Loucy (cell line): ENCODE data around the gene FADS3.

Experiments used
- H2AFZ ChIP-seq: fragments of 200-600 bp; sonication (generic); 2 replicates; pipeline ENCODE4 v1.6.0; 2016; ENCODE audit warnings: antibody characterized with exemption, mild to moderate bottlenecking, low read length, moderate library complexity
- H3F3A ChIP-seq: fragments of 200-600 bp; 2 replicates; pipeline ENCODE4 v1.6.0; 2016; ENCODE audit warnings: antibody characterized with exemption, low read depth, mild to moderate bottlenecking
- H3K27me3 ChIP-seq: fragments of 200-600 bp; sonication (generic); 2 replicates; pipeline ENCODE4 v1.6.1; 2014; ENCODE audit warnings: low read length, mild to moderate bottlenecking; ENCODE audit not compliant: insufficient read depth, poor library complexity, severe bottlenecking
- H3K36me3 ChIP-seq: fragments of 200-600 bp; sonication (generic); 2 replicates; pipeline ENCODE4 v1.6.1; 2016; ENCODE audit warnings: low read length; ENCODE audit not compliant: insufficient read depth
- H3K4me1 ChIP-seq: fragments of 200-600 bp; sonication (generic); 2 replicates; pipeline ENCODE4 v1.5.1; 2014; ENCODE audit warnings: low read length, mild to moderate bottlenecking; ENCODE audit not compliant: insufficient read depth, poor library complexity, severe bottlenecking
- H3K4me2 ChIP-seq: fragments of 200-600 bp; sonication (generic); 2 replicates; pipeline ENCODE4 v1.6.0; 2014; ENCODE audit warnings: antibody characterized with exemption, low read length, low read depth, mild to moderate bottlenecking; ENCODE audit not compliant: poor library complexity, severe bottlenecking
- H3K4me3 ChIP-seq: fragments of 200-600 bp; sonication (generic); 2 replicates; pipeline ENCODE4 v1.5.1; 2014; ENCODE audit warnings: low read length, mild to moderate bottlenecking, mixed read lengths; ENCODE audit not compliant: poor library complexity, severe bottlenecking
- H3K79me2 ChIP-seq: fragments of 200-600 bp; sonication (generic); 2 replicates; pipeline ENCODE4 v1.6.1; 2014; ENCODE audit warnings: low read length; ENCODE audit not compliant: insufficient read depth
- H3K9ac ChIP-seq: fragments of 200-600 bp; sonication (generic); 2 replicates; pipeline ENCODE4 v1.6.0; 2014; ENCODE audit warnings: mild to moderate bottlenecking, low read depth, low read length, moderate library complexity; ENCODE audit not compliant: poor library complexity, severe bottlenecking
- H3K9me2 ChIP-seq: fragments of 200-600 bp; sonication (generic); replicated peaks from 2 replicates; pipeline ENCODE4 v1.6.1; 2016; ENCODE audit warnings: low read depth, low read length, mixed read lengths
- H3K9me3 ChIP-seq: fragments of 200-600 bp; sonication (generic); 2 replicates; pipeline ENCODE4 v1.6.1; 2014; ENCODE audit warnings: mild to moderate bottlenecking, antibody characterized with exemption, low read length, low read depth; ENCODE audit not compliant: insufficient read depth
- H4K20me1 ChIP-seq: fragments of 200-600 bp; sonication (generic); 2 replicates; pipeline ENCODE4 v1.6.0; 2014; ENCODE audit warnings: antibody characterized with exemption, low read length, mild to moderate bottlenecking; ENCODE audit not compliant: insufficient read depth, poor library complexity, severe bottlenecking
- EZH2phosphoT487 ChIP-seq: fragments of 200-600 bp; IDR thresholded peaks from 2 replicates; pipeline ENCODE4 v1.6.1; 2018; ENCODE audit warnings: antibody characterized with exemption, mild to moderate bottlenecking, moderate library complexity, borderline replicate concordance
- TF ChIP-seq, protein P1 (sequence below): fragments of 200-600 bp; sonication (generic); conservative IDR thresholded peaks from 2 replicates; pipeline ENCODE4 v1.5.1; 2014; ENCODE audit warnings: mild to moderate bottlenecking, antibody characterized with exemption, low read length

Gene FADS3

DNA sequence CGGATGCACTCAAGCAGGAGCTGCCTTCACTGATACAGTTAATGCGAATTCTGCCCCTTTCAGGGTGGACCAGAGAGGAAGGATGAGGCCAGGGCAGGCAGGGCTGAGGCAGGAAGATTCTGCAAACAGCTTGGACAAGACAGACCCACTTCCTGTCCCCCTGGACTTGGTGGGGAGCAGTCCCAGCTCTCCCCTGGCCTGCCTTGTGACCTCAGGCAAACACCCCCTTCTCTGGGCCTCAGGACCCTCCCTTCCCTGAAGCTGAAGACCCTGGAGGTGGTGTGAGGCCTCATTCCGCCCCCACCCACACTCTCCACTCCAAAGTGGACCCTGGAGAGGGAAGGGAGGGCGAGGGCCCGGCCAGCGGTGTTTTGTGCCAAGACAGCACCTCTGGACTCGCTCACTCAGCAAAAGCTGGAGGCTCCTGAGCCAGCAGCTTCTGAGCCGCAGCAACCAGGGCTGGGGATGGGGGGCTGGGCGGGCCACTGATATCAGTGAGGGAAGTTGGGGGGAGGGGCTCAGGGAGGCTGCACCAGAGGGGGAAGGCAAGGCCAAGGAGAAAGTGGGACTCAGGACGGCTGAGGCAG lies 17.5 kb upstream of the FADS3 start:
- Histone ChIP-seq H3K4me3 (no peak overlapping the region), H3K4me2 (no peak overlapping the region), H4K20me1 (no peaks in the 10 kb centered on the region), H3K36me3 (no peaks in the 10 kb centered on the region), H3K27me3 (no peaks in the 10 kb centered on the region), H3F3A (no peaks in the 10 kb centered on the region), H3K9me2 (no peaks in the 10 kb centered on the region), H3K79me2 (no peaks in the 10 kb centered on the region), H3K9me3 (no peaks in the 10 kb centered on the region), H2AFZ (no peak overlapping the region), H3K9ac (no peak overlapping the region), H3K4me1 (peaks cover 5% of the 10 kb centered on the region)
- TF ChIP-seq EZH2phosphoT487: no peak
- TF ChIP-seq, protein P1, sequence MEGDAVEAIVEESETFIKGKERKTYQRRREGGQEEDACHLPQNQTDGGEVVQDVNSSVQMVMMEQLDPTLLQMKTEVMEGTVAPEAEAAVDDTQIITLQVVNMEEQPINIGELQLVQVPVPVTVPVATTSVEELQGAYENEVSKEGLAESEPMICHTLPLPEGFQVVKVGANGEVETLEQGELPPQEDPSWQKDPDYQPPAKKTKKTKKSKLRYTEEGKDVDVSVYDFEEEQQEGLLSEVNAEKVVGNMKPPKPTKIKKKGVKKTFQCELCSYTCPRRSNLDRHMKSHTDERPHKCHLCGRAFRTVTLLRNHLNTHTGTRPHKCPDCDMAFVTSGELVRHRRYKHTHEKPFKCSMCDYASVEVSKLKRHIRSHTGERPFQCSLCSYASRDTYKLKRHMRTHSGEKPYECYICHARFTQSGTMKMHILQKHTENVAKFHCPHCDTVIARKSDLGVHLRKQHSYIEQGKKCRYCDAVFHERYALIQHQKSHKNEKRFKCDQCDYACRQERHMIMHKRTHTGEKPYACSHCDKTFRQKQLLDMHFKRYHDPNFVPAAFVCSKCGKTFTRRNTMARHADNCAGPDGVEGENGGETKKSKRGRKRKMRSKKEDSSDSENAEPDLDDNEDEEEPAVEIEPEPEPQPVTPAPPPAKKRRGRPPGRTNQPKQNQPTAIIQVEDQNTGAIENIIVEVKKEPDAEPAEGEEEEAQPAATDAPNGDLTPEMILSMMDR: no peak

DNA sequence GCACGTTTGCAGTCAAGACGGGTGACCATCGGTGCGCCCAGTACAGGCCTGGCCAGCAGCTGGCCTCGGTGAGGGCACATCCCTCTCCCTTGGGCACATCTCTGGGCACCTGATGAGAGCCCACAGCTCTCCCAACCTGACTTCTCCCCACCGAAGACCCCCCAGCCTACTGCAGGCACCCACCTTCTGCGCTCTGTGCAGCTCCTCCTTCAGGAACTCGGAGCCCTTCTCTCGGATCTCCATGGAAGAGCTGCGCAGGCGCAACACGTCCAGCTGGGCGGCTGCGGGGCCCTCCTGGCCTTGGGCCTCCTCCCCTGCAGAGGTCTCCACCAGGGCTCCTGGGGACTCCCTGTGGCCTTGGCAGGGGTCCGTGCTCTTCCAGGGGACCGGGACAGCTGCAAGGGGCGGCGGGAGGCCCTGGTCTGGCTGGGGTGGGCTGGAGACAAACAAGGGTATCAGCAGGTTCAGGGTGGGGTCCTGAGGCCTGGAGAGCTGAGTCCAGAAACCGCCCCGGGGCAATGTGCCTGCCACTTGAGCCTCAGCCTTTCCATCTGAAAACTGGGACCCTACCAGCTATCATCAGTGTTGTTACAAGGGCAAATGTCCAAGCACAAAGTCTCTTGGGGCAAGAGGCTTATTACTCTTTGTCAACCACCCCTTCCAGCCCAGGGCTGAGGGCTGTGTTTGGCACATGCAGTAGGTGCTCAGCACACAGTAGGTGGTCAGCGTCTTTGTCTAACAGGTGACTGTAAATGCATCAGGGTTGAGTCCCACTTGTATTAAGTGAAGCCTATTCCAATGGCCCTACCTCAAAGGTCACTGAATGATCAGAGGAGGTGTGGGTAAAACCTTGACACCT lies 16.8 kb upstream of the FADS3 start:
- Histone ChIP-seq H3F3A (no peaks in the 10 kb centered on the region), H3K9me3 (no peaks in the 10 kb centered on the region), H3K27me3 (no peaks in the 10 kb centered on the region), H3K9me2 (no peaks in the 10 kb centered on the region), H3K79me2 (no peaks in the 10 kb centered on the region), H3K4me3 (no peak overlapping the region), H2AFZ (no peak overlapping the region), H3K4me2 (no peak overlapping the region), H3K9ac (no peak overlapping the region), H4K20me1 (no peaks in the 10 kb centered on the region), H3K4me1 (peaks cover 5% of the 10 kb centered on the region), H3K36me3 (no peaks in the 10 kb centered on the region)
- TF ChIP-seq, protein P1: no peak
- no peak for TF ChIP-seq EZH2phosphoT487

DNA sequence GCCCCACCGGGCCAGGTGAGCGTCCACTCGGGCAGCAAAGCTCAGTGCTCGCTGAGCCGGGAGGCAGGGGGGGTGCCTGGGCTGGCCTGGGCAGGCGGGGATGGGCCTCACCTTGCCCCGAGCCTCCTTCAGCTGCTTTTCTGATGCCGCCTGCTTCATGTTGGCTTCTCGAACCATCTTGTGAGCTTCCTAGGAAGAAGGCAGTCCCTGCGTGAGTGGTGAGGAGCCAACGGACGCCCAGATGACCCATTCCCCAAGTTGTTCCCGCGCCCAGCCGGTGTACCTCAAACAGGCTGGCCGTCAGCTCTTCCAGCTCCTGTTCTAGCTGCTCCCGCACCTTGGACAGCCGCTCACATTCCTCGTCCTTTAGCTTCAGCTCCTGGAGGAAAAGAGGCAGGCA lies 15.9 kb upstream of the FADS3 start:
- Histone ChIP-seq H4K20me1 (no peaks in the 10 kb centered on the region), H3F3A (no peaks in the 10 kb centered on the region), H3K9me2 (no peaks in the 10 kb centered on the region), H2AFZ (no peak overlapping the region), H3K36me3 (no peaks in the 10 kb centered on the region), H3K4me3 (no peak overlapping the region), H3K27me3 (no peaks in the 10 kb centered on the region), H3K9ac (no peak overlapping the region), H3K9me3 (no peaks in the 10 kb centered on the region), H3K79me2 (no peaks in the 10 kb centered on the region), H3K4me2 (no peak overlapping the region), H3K4me1 (peaks cover 5% of the 10 kb centered on the region)
- no peak for TF ChIP-seq EZH2phosphoT487
- TF ChIP-seq, protein P1: no peak
